Inflammatory macrophage (primary cell): ENCODE measurements around the gene HIP1R.
"Not testable (repeated sequence)": the region's sequence is repeated elsewhere in the genome, so short reads cannot be mapped to it uniquely, and the experiment has no call there.

ENCODE experiments used
- DNase-seq, 2 donors: peaks; one replicate each; pipeline ENCODE4 v3.0.0-alpha.2; 2020 to 2022
- total RNA-seq, 18 experiments: gene quantifications; one replicate each; lab custom pipeline; 2026; ENCODE audit warnings: mixed read lengths in 6 of 18, inconsistent platforms in 2 of 18; lab: John Stamatoyannopoulos, UW

HIP1R gene, protein sequence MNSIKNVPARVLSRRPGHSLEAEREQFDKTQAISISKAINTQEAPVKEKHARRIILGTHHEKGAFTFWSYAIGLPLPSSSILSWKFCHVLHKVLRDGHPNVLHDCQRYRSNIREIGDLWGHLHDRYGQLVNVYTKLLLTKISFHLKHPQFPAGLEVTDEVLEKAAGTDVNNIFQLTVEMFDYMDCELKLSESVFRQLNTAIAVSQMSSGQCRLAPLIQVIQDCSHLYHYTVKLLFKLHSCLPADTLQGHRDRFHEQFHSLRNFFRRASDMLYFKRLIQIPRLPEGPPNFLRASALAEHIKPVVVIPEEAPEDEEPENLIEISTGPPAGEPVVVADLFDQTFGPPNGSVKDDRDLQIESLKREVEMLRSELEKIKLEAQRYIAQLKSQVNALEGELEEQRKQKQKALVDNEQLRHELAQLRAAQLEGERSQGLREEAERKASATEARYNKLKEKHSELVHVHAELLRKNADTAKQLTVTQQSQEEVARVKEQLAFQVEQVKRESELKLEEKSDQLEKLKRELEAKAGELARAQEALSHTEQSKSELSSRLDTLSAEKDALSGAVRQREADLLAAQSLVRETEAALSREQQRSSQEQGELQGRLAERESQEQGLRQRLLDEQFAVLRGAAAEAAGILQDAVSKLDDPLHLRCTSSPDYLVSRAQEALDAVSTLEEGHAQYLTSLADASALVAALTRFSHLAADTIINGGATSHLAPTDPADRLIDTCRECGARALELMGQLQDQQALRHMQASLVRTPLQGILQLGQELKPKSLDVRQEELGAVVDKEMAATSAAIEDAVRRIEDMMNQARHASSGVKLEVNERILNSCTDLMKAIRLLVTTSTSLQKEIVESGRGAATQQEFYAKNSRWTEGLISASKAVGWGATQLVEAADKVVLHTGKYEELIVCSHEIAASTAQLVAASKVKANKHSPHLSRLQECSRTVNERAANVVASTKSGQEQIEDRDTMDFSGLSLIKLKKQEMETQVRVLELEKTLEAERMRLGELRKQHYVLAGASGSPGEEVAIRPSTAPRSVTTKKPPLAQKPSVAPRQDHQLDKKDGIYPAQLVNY
- total RNA-seq: 0.05 to 4.9 (median 0.41) reads per million in 18 experiments

DNA sequence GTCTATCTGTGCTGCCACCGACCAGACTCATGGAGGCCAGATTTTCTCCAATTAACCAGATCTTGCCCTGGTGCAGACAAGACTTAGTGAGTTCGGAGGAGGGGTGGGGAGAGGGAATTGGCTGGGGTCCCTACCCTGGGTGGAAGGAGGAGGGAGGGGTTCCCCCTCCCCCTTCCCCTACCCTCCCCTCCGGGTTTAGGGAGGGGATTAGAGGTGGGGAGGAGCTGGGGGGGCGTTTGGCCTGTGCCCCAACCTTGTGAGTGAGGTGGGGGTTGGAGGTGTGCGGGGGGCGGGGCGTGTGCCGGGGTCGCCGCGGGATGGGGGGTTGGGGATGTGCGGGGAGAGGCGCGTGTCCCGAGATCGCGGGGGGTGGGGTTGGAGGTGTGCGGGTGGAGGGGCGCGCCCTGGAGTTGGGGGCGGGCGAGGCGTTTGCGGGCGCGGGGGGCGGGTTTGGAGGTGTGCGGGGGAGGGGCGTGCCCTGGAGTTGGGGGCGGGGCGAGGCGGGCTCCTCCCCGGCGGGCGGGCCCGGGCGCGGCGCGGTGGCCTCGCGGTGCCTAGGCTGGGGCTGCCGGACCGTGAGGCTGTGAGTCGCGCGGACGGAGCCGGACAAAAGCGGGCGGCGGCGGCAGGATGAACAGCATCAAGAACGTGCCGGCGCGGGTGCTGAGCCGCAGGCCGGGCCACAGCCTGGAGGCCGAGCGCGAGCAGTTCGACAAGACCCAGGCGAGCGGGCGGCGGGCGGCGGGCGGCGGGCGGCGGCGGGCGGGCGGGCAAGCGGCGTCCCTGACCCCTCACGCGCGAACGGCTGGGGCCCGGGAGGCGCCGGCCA, at the start of gene HIP1R:
Gene HIP1R, plus strand, starts transcription at position 537 of the 829 bp plus-strand sequence. Its CDS starts 94 bp downstream, at position 631.
- DNase-seq: no peak

DNA sequence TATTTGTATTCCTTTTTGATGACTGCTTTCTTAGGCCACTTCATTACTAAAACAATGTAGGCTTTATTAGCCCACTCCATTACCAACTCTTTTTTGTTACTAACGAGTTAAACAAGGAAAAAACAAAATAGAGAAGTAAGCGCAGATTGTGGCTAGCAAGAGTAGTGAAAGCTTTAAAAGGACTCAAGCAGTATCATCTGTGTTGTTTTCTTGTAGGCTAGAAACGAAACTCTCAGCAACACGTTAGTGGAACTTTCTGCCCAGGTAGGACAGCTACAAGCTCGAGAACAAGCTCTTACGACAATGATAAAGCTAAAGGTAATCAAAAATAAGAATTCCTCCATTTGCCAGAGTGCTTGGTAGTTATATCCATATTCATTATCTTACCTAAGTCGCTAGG, 49.8 kb upstream of the HIP1R start:
- DNase-seq: no peak

DNA sequence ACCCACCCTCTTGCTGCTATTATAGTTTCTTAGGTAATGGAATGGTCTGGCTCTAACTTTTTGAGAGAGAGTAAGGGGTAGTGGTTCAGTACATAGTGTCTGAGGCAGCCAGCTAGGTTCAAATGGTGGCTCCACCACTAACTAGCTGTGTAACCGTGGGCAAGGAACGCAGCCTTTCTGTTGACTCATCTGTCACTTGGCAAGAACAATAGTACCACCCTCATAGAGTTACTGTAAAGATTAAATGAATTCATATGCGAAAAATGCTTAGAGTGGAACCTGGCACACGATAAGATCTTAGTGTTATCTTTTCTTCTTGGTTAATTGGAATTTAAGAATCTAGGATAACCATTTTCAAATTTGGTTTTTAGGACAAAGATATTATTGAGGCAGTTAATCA, 46.9 kb upstream of the HIP1R start:
- DNase-seq: no peak

DNA sequence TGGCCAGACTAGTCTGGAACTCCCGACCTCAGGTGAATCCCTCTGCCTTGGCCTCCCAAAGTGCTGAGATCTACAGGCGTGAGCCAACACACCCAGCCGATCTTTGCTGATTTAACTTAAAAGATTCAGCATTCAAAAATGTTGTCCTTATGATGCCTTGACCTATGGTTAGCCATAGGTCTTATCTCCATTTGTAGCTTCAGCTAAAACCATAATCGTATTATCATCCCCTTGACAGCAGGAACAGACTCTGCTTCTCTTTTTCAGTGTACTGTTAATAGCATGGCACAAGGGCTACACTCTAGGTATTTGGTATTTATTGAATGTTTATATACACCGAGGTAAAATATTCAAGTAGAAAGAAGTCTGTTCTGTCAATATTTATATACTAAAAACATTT, 45.6 kb upstream of the HIP1R start:
- DNase-seq: no peak

DNA sequence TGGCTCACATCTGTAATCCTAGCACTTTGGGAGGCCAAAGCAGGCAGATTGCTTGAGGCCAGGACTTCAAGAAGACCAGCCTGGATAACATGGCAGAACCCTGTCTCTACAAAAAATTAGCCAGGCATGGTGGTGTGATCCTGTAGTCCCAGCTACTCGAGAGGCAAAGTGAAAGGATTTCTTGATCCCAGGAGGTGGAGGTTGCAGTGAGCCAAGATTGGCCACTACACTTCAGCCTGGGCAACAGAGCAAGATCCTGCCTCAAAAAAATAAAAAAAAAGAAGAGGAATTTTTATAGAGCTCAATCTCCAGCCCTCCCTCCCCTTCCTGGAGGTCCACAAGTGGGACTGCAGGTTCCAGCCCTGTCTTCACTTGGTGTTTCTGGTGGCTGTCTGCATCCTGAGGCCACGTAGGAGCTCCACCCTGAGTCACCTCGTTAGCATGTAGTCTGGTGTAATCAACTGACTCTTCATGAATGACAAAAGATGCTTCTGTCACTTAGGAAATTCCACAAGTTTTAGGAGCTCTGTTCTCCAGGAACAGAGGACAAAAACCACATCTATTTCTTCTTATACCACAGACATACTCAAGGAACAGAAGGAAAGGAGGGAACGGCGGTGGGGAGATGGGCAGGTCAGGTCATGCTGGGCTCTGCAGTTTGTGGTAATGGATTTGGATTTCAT, 44.7 kb upstream of the HIP1R start:
- no peak for DNase-seq

DNA sequence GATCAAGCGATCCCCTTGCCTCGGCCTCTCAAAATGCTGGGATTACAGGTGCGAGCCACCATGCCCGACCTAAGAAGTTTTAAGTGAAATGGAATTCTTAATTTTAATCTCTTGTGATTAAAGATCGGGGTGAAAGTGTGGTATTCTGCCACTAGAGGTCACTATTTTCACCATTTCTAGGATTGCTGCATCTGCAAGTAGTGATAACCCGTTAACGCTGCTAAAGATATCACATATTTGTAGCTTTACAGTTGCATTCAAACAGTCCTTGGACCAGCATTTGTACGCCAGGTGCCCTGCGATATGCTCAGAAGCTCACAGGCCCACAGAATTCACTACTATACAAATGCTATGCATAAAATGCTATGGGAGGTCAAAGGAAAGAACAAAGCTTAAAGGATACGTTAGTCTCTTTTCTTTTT, 41.6 kb upstream of the HIP1R start:
- peak; percentile 54 to 64 for DNase-seq

DNA sequence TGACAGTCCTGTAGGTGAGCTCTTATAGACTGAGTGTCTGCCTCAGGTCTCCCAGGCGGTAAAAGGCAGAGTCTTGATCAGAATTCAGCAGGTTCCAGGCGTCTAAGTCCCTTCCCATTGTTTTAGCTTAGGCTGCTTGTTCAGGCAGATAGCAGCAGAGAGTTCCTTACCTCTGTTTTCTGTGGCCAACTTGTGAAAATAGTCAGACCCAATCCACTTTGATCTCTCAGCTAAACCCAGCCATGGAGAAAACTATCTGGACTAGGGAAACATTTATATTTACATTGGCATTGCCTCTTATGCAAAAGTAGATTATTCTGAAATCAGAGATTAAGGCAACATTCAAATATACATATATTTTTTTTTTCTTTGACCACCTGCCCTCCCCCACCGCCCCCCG, 39.5 kb upstream of the HIP1R start:
- DNase-seq: no peak

DNA sequence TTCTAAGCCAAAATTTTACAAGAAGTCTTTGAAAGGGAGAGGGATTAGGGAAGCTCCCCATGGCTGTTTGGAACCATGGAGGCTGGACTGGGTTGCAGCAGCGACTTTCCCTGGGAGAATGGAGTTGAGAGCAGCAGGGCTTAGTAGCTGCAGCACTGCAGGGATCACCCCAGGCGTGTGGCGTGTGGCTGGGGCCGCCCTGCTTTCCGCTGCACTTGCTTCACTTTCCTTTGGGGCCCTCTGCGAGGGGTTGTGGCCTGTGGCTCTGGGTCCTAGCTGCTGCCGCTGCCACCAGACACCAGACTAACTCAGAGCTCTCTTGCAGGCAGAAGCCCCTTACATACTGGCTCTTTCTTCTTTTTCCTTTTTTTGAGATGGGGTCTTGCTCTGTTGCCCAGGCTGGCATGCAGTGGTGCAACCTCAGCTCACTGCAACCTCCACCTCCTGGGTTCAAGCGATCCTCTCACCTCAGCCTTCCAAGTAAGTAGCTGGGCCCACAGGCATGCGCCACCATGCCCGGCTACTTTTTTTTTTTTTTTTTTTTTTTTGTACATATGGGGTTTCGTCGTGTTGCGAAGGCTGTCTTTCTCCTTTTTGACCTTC, 35.5 kb upstream of the HIP1R start:
- DNase-seq: no peak

DNA sequence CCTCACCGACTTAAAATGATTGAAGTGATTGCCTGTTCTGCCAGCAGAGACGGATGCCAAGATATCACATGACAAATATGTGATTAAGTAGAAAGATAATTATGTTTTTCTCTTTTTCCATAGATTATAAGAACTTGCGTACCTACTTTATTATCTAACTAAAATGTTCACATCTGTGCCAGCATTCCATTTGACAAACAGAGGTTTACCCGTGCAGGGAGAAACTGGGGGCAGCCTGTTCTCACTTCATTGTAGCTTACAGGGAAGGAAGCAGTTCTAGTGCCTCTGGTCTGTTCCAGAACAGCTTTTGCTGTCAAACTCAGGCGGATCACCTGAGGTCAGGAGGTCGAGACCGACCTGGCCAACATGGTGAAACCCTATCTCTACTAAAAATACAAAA, 31.3 kb upstream of the HIP1R start:
- no peak for DNase-seq

DNA sequence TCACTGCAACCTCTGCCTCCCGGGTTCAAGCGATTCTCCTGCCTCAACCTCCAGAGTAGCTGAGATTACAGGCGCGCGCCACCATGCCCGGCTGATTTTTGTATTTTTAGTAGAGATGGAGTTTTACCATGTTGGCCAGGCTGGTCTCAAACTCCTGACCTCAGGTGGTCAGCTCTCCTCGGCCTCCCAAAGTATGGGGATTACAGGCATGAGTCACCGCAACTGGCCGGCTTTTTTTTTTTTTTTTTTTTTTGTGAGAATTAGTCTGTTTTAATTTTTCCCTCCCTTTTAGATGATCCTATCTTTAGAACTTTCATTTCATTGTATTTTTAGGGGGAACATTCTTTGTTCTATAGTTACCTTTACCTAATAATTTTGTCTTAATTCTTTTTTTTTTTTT, 30.3 kb upstream of the HIP1R start:
- DNase-seq: not testable (repeated sequence)

DNA sequence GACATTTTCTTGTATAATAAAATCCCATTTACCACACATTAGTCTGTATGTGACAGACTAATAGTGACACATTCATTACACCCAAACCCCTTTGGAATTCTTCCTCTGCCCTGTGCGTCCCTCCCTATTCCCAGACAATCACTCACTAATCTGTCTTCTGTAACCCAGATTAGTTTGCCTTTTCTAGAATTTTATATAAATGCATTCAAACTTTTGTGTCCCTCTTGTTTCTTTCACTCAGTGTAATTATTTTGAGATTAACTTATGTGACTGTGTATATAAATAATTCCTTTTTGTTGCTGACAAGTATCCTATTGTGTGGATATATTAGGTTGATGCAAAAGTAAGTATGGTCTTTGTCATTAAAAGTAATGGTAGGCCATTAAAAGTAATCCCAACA, 27.6 kb upstream of the HIP1R start:
- DNase-seq: no peak

DNA sequence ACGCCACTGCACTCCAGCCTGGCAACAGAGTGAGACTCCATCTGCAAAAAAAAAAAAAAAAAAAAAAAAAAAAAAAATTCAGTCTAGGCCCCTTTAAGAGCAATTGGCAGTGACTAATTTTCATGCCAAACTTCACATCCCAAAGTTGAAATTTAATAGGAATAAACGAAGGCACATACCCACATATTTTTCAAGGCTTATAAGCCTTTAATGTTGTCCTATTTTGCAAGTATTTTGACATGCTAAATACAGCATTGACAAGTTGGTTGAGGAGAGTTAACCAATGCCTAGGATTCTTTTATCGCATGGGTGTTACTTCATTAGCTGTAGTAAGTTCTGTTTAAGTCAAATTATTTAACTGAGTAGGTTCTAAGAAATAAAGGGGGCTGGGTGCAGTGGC, 23.5 kb upstream of the HIP1R start:
- no peak for DNase-seq

DNA sequence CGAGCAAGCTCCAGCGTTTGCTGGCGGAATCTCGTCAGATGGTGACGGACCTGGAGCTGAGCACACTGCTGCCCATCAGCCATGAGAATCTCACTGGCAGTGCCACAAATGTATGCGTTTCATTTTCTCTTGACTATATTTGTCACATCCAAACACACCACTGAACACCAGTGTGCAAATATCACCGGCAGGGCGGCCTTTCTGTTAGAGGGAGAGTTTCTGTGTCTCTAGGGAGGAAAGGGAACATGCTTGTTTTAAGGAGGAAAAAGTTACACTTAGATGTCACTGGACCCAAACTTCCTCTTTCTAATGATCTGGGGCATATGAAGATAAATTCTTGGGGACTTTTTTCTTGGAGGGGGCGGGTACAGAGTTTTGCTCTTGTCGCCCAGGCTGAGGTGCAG, 21.9 kb upstream of the HIP1R start:
- DNase-seq: peak; percentile 26 to 31

DNA sequence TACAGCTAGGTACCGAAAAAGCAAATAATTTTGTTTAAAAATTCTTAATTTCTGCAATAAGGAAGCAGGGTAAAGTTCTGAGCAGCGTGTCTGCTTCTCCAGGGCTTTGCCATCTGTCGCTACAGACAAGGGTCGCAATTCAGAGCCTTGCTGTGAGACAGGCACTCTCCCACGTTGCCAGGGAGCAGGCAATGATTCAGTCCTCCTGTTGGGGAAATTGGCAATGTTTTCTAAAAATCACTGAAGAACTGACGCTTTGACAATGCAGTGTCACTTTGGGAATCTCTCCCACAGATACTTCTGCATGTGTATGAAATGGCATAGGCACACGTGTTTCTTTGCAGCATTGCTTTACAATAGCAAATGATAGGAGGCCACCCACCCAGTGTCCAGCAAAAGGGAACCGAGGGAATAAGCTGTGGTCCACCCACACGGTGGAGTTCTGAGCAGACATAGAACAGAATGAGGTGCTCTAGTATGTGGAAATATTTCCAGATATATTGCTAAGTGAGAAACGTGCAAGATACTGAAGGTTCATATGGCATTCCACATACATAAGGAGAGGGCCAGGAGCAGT, 16.0 kb upstream of the HIP1R start:
- peak; percentile 57 to 83 for DNase-seq

DNA sequence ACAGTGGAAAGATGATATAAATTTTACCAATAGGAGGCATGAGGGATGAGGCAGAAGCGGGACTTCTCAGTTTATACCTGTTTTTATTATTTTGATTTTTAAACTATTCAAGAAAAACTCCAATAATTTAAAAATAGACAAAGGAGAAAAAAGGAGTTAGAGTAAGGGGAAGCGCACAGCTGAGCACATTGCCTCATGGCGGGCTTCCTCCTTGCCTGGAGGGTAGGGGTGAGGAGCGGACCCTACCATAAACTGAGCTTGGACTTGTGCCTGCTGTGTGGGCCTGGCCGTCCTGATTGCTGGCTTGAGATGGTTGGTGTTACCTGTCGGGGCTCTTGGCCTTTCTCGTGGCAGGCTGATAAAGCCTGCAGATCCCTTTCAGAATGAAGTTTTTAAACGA, 15.1 kb upstream of the HIP1R start:
- DNase-seq: no peak

DNA sequence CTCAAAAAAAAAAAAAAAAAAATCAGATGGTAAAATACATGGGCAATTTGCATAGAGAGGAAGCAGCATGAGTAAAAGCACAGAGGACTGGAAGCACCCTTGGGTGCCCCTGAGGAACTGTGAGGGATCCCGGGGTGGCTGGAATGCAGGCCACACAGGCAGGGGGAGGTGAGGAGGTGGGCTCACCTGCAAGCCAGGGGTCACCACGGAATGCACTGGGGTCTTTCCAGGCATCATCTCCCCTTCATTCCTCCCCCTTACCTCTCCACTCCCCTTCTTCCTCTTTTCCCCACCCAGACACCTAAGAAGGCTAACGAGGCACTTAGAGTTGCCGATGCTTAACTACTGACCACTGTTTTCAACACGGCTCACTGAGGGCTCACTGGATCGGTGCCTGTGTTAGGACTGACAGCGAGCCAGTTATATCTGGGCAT, 14.4 kb upstream of the HIP1R start:
- no peak for DNase-seq

DNA sequence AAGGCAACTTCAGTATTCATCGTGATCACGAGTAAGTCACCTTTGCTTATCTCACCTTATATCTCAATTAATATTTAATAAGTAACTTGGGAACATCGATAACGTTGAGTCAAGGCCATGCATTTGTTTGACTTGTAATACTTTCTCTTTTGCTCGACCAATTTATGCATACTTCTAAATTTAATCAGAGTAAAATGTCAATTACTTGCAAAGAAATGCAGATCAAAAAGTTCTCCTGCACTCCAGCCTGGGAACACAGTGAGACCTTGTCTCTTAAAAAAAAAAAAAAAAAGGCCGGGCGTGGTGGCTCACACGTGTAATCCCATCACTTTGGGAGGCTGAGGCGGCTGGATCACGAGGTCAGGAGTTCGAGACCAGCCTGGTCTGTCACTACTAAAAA, 11.8 kb upstream of the HIP1R start:
- DNase-seq: no peak

DNA sequence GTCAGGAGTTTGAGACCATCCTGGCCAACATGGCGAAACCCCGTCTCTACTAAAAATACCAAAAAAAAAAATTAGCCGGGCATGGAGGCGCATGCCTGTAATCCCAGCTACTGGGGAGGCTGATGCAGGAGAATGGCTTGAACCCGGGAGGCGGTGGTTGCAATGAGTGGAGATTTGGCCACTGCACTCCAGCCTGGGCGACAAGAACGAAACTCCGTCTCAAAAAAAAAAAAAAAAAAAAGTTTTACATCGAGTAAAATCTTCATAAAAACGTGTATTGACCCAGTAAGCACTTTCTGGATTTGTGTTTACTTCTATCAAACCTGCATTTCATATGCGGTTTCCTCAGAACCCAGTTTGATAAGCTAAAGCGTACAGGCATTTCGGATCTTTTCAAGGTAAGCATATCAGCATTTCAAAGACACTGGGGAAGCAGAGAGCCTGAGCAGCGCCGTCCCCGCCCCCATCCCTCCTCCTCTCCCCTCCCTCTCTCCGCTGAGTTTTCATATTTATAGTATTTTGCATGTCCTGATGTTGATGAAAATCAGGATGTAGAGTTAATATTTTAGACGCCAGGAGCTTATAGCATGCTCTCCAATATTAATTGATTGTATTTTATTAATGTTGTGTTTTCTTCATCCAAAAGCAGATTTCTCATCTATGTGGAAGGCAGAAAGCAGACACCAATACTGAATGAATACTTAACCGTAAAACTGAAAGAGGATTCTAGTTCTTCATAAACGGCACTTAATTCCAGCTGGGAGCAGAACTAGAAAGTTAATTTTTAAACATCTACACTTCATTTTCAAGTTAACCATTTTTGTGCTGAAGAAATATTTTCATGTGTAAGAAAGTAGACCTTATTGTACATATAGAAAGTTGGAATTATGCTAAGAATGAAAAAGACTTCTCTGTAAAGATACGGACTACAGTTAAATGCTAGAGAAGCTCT, 9.2 kb upstream of the HIP1R start:
- no peak for DNase-seq

DNA sequence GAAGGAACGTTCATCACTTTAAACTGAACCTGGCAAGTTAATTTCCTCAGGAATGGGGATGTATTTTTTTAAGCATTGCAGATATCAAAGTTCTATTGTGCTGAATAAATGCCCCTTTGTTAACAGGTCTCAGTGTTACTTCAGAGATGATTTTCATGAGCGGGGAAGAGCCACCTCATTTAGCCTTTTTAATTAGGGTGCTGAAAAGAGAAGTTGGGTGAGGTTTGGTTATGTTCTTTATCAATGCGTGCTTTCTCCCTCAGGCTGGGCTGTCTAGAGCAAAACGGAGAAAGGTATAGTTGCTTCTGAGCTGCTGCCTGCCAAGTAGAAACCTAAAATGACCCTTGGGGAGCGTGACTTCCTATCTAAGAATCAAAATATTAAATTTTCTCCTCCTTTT, 8.0 kb upstream of the HIP1R start:
- DNase-seq: no peak
